Upper lobe of left lung (tissue), 6 donors: ENCODE results near the gene FRAS1. TPM values are rescaled to one million over a fixed set of nuclear protein-coding genes. Genes with fewer than 3 reads are reported as not detected.

Source experiments
- ATAC-seq, 2 donors: fragments of 200-7000 bp; cut with Tn5 transposase; one replicate each; pipeline ENCODE4 v1.9.1; 2022; ENCODE audit warnings: mild to moderate bottlenecking in 2 of 2, moderate library complexity in 2 of 2; ENCODE audit not compliant: low FRiP score in 2 of 2
- DNase-seq, 2 donors: peaks; one replicate each; pipeline ENCODE4 v3.0.0-alpha.2; 2019 to 2020
- H3K27ac ChIP-seq, 4 donors: fragments of 200-600 bp; sonication (generic); one replicate each; pipeline ENCODE4 v1.5.1; 2016 to 2019
- H3K27me3 ChIP-seq, 4 donors: fragments of 200-600 bp; sonication (generic); one replicate each; pipeline ENCODE4 v1.5.1; 2017 to 2019
- H3K36me3 ChIP-seq, 4 donors: fragments of 200-600 bp; sonication (generic); one replicate each; pipeline ENCODE4 v1.5.1; 2016 to 2019
- H3K4me1 ChIP-seq, 4 donors: fragments of 200-600 bp; sonication (generic); one replicate each; pipeline ENCODE4 v1.5.1; 2018 to 2019
- H3K4me3 ChIP-seq, 4 donors: fragments of 200-600 bp; sonication (generic); one replicate each; pipeline ENCODE4 v1.5.1; 2017 to 2019; ENCODE audit warnings: mild to moderate bottlenecking in 2 of 4, moderate library complexity in 1 of 4
- H3K9me3 ChIP-seq, 4 donors: fragments of 200-600 bp; sonication (generic); one replicate each; pipeline ENCODE4 v1.5.1; 2018 to 2019
- EP300 ChIP-seq, 4 donors: sonication (generic); formaldehyde crosslinking; IDR thresholded peaks; one replicate each; pipeline ENCODE4 v1.5.1; 2017; ENCODE audit warnings: antibody characterized with exemption in 4 of 4, control low read depth in 2 of 4
- POLR2A ChIP-seq, 4 donors: fragments of 450-650 bp; IDR thresholded peaks; one replicate each; pipeline ENCODE4 v1.5.1; 2016 to 2017; ENCODE audit warnings: antibody characterized with exemption in 4 of 4, mild to moderate bottlenecking in 2 of 4
- POLR2AphosphoS5 ChIP-seq, 2 donors: sonication (generic); formaldehyde crosslinking; IDR thresholded peaks; one replicate each; pipeline ENCODE4 v1.5.1; 2017; ENCODE audit warnings: antibody characterized with exemption in 2 of 2
- WGBS, 2 donors: methylation state at CpG; one replicate each; pipeline ENCODE4 v1.1.5; 2017 to 2018; 5-methylcytosine and 5-hydroxymethylcytosine counted together
- total RNA-seq, 6 donors: library from RNA; depleted of rRNA in 4 of 6; stranded (reverse); fragments of >200 nt in 4 of 6; gene quantifications; one replicate each; pipeline versions ENCODE4 v1.1.0 to v1.2.1, GENCODE V29; 2016 to 2021
- TF ChIP-seq, protein P1 (sequence below), 6 experiments: fragments of 450-650 bp in 4 of 6; fragments of 200-600 bp in 2 of 6; sonication (generic) in 2 of 6; IDR thresholded peaks; one replicate each; pipeline ENCODE4 v1.5.1; 2016 to 2019; ENCODE audit warnings: antibody characterized with exemption in 6 of 6
- donor health status: DM: no; HTN: no; CAD: no; lungs with moderate emphysema.
- donor health status: DM: no; HTN: yes; CAD: no; lungs with severe emphysema.

The FRAS1 gene
- total RNA-seq, 6 donors from 2014 or later = 3.9 to 11.2 (median 6.7) TPM

- Histone ChIP-seq H3K9me3 (no peaks in the 10 kb centered on the region), H3K27ac (no peak overlapping the region), H3K36me3 (no peaks in the 10 kb centered on the region), H3K4me1 (peaks cover 0 to 11% (median 5%) of the 10 kb centered on the region in 4 donors), H3K4me3 (no peak overlapping the region), H3K27me3 (no peaks in the 10 kb centered on the region)
- TF ChIP-seq, protein P1, sequence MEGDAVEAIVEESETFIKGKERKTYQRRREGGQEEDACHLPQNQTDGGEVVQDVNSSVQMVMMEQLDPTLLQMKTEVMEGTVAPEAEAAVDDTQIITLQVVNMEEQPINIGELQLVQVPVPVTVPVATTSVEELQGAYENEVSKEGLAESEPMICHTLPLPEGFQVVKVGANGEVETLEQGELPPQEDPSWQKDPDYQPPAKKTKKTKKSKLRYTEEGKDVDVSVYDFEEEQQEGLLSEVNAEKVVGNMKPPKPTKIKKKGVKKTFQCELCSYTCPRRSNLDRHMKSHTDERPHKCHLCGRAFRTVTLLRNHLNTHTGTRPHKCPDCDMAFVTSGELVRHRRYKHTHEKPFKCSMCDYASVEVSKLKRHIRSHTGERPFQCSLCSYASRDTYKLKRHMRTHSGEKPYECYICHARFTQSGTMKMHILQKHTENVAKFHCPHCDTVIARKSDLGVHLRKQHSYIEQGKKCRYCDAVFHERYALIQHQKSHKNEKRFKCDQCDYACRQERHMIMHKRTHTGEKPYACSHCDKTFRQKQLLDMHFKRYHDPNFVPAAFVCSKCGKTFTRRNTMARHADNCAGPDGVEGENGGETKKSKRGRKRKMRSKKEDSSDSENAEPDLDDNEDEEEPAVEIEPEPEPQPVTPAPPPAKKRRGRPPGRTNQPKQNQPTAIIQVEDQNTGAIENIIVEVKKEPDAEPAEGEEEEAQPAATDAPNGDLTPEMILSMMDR (IDR thresholded peaks at IDR 0.05) = no peak
- ATAC-seq = no peak
- no peak for DNase-seq
- 38 to 53% methylated on average over 3 of the region's 3 CpGs for WGBS, 2 donors
Observed at GRCh38 chr4:78518561-78518960, 461.4 kb downstream of the FRAS1 start.

GRCh38 chr4:78519962-78520361, 462.8 kb downstream of the FRAS1 start:
- no peaks in the 10 kb centered on the region for H3K36me3 ChIP-seq
- peaks cover 0 to 11% (median 5%) of the 10 kb centered on the region in 4 donors for H3K4me1 ChIP-seq
- no peaks in the 10 kb centered on the region for H3K27me3 ChIP-seq
- H3K9me3 ChIP-seq = no peaks in the 10 kb centered on the region
- TF ChIP-seq EP300 (IDR thresholded peaks at IDR 0.05) (no peak), POLR2AphosphoS5 (IDR thresholded peaks at IDR 0.05) (no peak), POLR2A (IDR thresholded peaks at IDR 0.05) (no peak)
- TF ChIP-seq, protein P1 (IDR thresholded peaks at IDR 0.05) = no peak
- no peak overlapping the region for H3K27ac ChIP-seq
- 75 to 85% methylated on average over 3 of the region's 3 CpGs for WGBS, 2 donors
- ATAC-seq (no peak), DNase-seq (no peak)
- no peak overlapping the region for H3K4me3 ChIP-seq

- H3K9me3 ChIP-seq = no peaks in the 10 kb centered on the region
- peaks cover 0 to 11% (median 5%) of the 10 kb centered on the region in 4 donors for H3K4me1 ChIP-seq
- no peaks in the 10 kb centered on the region for H3K36me3 ChIP-seq
- ATAC-seq (no peak), DNase-seq (no peak)
- TF ChIP-seq POLR2AphosphoS5 (IDR thresholded peaks at IDR 0.05) (no peak), POLR2A (IDR thresholded peaks at IDR 0.05) (no peak), EP300 (IDR thresholded peaks at IDR 0.05) (no peak)
- TF ChIP-seq, protein P1 (IDR thresholded peaks at IDR 0.05) = no peak
- no peaks in the 10 kb centered on the region for H3K27me3 ChIP-seq
- no peak overlapping the region for H3K4me3 ChIP-seq
- H3K27ac ChIP-seq = no peak overlapping the region
- WGBS, 2 donors = 59 to 64% methylated on average over 3 of the region's 3 CpGs
Observed at GRCh38 chr4:78520808-78521226, 463.7 kb downstream of the FRAS1 start.

- Histone ChIP-seq H3K4me1 (peaks cover 0 to 7% (median 2%) of the 10 kb centered on the region in 4 donors), H3K27ac (no peak overlapping the region), H3K4me3 (no peak overlapping the region), H3K27me3 (no peaks in the 10 kb centered on the region), H3K9me3 (no peaks in the 10 kb centered on the region), H3K36me3 (no peaks in the 10 kb centered on the region)
- DNase-seq = no peak
- ATAC-seq = no peak
- WGBS, 2 donors = 0 to 56% methylated on average over 1 of the region's 1 CpG
- TF ChIP-seq EP300 (IDR thresholded peaks at IDR 0.05) = no peak
- TF ChIP-seq, protein P1 (IDR thresholded peaks at IDR 0.05) = no peak
- no peak for TF ChIP-seq POLR2AphosphoS5 (IDR thresholded peaks at IDR 0.05)
- no peak for TF ChIP-seq POLR2A (IDR thresholded peaks at IDR 0.05)
Observed at GRCh38 chr4:78524009-78524408, 466.9 kb downstream of the FRAS1 start.

GRCh38 chr4:78525559-78525958, 468.4 kb downstream of the FRAS1 start:
- H3K36me3 ChIP-seq = no peaks in the 10 kb centered on the region
- 74 to 86% methylated on average over 3 of the region's 3 CpGs for WGBS, 2 donors
- no peak for ATAC-seq
- H3K27ac ChIP-seq = no peak overlapping the region
- no peaks in the 10 kb centered on the region for H3K4me1 ChIP-seq
- TF ChIP-seq POLR2AphosphoS5 (IDR thresholded peaks at IDR 0.05) (no peak), EP300 (IDR thresholded peaks at IDR 0.05) (no peak), POLR2A (IDR thresholded peaks at IDR 0.05) (no peak)
- TF ChIP-seq, protein P1 (IDR thresholded peaks at IDR 0.05) = no peak
- no peaks in the 10 kb centered on the region for H3K27me3 ChIP-seq
- DNase-seq = no peak
- H3K4me3 ChIP-seq = no peak overlapping the region
- H3K9me3 ChIP-seq = no peaks in the 10 kb centered on the region
